Measurements from ENCODE around the gene GNAQ. TPM values are rescaled to one million over a fixed set of nuclear protein-coding genes. Genes with fewer than 3 reads are reported as not detected.

GNAQ gene
- polyA plus RNA-seq, 2 of the 4 experiments (the other 2 are of a cell fraction), result 17.9 to 60.0 TPM

GRCh38 chr9:77954666-77955015, 77.0 kb downstream of the GNAQ start:
- 95% methylated on average over 5 of the region's 5 CpGs for WGBS (ENCODE audit: missing lambda C conversion rate)
- DNase-seq (ENCODE audit: low read depth in 1 of 2, low spot score in 1 of 2) (no peak), ATAC-seq (no peak), FAIRE-seq (no peak)
- Histone ChIP-seq H3K27ac (no peak overlapping the region), H3K4me3 (no peak overlapping the region), H3K9me3 (no peaks in the 10 kb centered on the region), H3K4me2 (no peak overlapping the region), H3K4me1 (peaks cover 29% of the 10 kb centered on the region)
- TF ChIP-seq EP300 (IDR thresholded peaks at IDR 0.05), result no peak
- TF ChIP-seq, protein P1, sequence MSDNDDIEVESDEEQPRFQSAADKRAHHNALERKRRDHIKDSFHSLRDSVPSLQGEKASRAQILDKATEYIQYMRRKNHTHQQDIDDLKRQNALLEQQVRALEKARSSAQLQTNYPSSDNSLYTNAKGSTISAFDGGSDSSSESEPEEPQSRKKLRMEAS (IDR thresholded peaks at IDR 0.05), result no peak
- no peak for TF ChIP-seq RFX5 (IDR thresholded peaks at IDR 0.05)
- no peak for TF ChIP-seq ZFP36 (IDR thresholded peaks at IDR 0.05; ENCODE audit: borderline replicate concordance, partially characterized antibody)
- no peak for TF ChIP-seq PBX3 (IDR thresholded peaks at IDR 0.05)
- TF ChIP-seq, protein P2, sequence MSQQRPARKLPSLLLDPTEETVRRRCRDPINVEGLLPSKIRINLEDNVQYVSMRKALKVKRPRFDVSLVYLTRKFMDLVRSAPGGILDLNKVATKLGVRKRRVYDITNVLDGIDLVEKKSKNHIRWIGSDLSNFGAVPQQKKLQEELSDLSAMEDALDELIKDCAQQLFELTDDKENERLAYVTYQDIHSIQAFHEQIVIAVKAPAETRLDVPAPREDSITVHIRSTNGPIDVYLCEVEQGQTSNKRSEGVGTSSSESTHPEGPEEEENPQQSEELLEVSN (IDR thresholded peaks at IDR 0.05; ENCODE audit: borderline replicate concordance, low read depth), result no peak
- TF ChIP-seq TP53 (CRISPR knock-in tag; IDR thresholded peaks at IDR 0.05), result no peak
- no peak for TF ChIP-seq RCOR1 (IDR thresholded peaks at IDR 0.05; ENCODE audit: low read depth, low read length)
- TF ChIP-seq, protein P3, sequence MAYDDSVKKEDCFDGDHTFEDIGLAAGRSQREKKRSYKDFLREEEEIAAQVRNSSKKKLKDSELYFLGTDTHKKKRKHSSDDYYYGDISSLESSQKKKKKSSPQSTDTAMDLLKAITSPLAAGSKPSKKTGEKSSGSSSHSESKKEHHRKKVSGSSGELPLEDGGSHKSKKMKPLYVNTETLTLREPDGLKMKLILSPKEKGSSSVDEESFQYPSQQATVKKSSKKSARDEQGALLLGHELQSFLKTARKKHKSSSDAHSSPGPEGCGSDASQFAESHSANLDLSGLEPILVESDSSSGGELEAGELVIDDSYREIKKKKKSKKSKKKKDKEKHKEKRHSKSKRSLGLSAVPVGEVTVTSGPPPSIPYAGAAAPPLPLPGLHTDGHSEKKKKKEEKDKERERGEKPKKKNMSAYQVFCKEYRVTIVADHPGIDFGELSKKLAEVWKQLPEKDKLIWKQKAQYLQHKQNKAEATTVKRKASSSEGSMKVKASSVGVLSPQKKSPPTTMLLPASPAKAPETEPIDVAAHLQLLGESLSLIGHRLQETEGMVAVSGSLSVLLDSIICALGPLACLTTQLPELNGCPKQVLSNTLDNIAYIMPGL (CRISPR knock-in tag; IDR thresholded peaks at IDR 0.05; ENCODE audit: borderline replicate concordance), result no peak
- no peak for TF ChIP-seq ATOH8 (CRISPR knock-in tag; IDR thresholded peaks at IDR 0.05; ENCODE audit: low read depth)
- no peak for TF ChIP-seq TFCP2L1 (CRISPR knock-in tag; IDR thresholded peaks at IDR 0.05)
- TF ChIP-seq SMC3 (IDR thresholded peaks at IDR 0.05), result no peak
- TF ChIP-seq FOSB (CRISPR knock-in tag; IDR thresholded peaks at IDR 0.05), result no peak
- TF ChIP-seq CHD2 (IDR thresholded peaks at IDR 0.05; ENCODE audit: low read length, partially characterized antibody), result no peak
- no peak for TF ChIP-seq RNF2 (IDR thresholded peaks at IDR 0.05; ENCODE audit: borderline replicate concordance, low read depth)
- no peak for TF ChIP-seq MAZ (IDR thresholded peaks at IDR 0.05; ENCODE audit: borderline replicate concordance, low read depth, low read length)
- no peak for TF ChIP-seq FOXS1 (CRISPR knock-in tag; IDR thresholded peaks at IDR 0.05)
- ChIA-PET POLR2A (no interaction called here), CTCF (interaction anchor here (0.9 to 1.4 kb wide), 3 partner anchors 22 to 259 kb away, joined by 3 to 6 read pairs (median 3); no protein-coding TSS in a partner anchor)

GRCh38 chr9:77954013-77954665, 77.5 kb downstream of the GNAQ start:
- TF ChIP-seq KDM5A (IDR thresholded peaks at IDR 0.05) (no peak), HDAC2 (IDR thresholded peaks at IDR 0.05) (no peak), SMC3 (IDR thresholded peaks at IDR 0.05) (no peak), HOXB13 (CRISPR knock-in tag; IDR thresholded peaks at IDR 0.05; ENCODE audit: low read depth) (no peak), HEYL (CRISPR knock-in tag; IDR thresholded peaks at IDR 0.05) (no peak), HOXB5 (CRISPR knock-in tag; IDR thresholded peaks at IDR 0.05) (no peak), PBX3 (IDR thresholded peaks at IDR 0.05) (no peak), CHD4 (IDR thresholded peaks at IDR 0.05; ENCODE audit: borderline replicate concordance) (no peak), CEBPB (IDR thresholded peaks at IDR 0.05) (no peak), NR3C1 (IDR thresholded peaks at IDR 0.05) (no peak), TP53 (CRISPR knock-in tag; IDR thresholded peaks at IDR 0.05) (no peak), GATA3 (IDR thresholded peaks at IDR 0.05; ENCODE audit: borderline replicate concordance) (no peak), MAZ (IDR thresholded peaks at IDR 0.05; ENCODE audit: borderline replicate concordance, low read depth, low read length) (no peak)
- TF ChIP-seq, protein P4, sequence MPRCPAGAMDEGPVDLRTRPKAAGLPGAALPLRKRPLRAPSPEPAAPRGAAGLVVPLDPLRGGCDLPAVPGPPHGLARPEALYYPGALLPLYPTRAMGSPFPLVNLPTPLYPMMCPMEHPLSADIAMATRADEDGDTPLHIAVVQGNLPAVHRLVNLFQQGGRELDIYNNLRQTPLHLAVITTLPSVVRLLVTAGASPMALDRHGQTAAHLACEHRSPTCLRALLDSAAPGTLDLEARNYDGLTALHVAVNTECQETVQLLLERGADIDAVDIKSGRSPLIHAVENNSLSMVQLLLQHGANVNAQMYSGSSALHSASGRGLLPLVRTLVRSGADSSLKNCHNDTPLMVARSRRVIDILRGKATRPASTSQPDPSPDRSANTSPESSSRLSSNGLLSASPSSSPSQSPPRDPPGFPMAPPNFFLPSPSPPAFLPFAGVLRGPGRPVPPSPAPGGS (IDR thresholded peaks at IDR 0.05), result no peak

More at GRCh38 chr9:77954013-77954665, 77.5 kb downstream of the GNAQ start:
- peak overlapping the region; percentile 16; the same call in 2 of the 3 replicates for H3K4me2 ChIP-seq
- ChIA-PET CTCF (interaction anchor here (1.4 kb wide), 1 partner anchor 23 kb away, joined by 6 read pairs; no protein-coding TSS in a partner anchor), POLR2A (no interaction called here)
- H3K27ac ChIP-seq, result no peak overlapping the region
- ATAC-seq, result no peak
- FAIRE-seq, result no peak
- peaks cover 29% of the 10 kb centered on the region for H3K4me1 ChIP-seq
- H3K9me3 ChIP-seq, result no peaks in the 10 kb centered on the region
- WGBS (ENCODE audit: missing lambda C conversion rate), result 87% methylated on average over 6 of the region's 6 CpGs
- DNase-seq (ENCODE audit: low read depth in 1 of 2, low spot score in 1 of 2), result no peak
- H3K4me3 ChIP-seq, result no peak overlapping the region
